Putamen (tissue), 1 donor: ENCODE measurements around the gene NHERF1.

ENCODE experiments used
- DNase-seq: peaks from one replicate; pipeline ENCODE4 v3.0.0-alpha.2; 2016; ENCODE audit warnings: low spot score

The NHERF1 gene

DNA sequence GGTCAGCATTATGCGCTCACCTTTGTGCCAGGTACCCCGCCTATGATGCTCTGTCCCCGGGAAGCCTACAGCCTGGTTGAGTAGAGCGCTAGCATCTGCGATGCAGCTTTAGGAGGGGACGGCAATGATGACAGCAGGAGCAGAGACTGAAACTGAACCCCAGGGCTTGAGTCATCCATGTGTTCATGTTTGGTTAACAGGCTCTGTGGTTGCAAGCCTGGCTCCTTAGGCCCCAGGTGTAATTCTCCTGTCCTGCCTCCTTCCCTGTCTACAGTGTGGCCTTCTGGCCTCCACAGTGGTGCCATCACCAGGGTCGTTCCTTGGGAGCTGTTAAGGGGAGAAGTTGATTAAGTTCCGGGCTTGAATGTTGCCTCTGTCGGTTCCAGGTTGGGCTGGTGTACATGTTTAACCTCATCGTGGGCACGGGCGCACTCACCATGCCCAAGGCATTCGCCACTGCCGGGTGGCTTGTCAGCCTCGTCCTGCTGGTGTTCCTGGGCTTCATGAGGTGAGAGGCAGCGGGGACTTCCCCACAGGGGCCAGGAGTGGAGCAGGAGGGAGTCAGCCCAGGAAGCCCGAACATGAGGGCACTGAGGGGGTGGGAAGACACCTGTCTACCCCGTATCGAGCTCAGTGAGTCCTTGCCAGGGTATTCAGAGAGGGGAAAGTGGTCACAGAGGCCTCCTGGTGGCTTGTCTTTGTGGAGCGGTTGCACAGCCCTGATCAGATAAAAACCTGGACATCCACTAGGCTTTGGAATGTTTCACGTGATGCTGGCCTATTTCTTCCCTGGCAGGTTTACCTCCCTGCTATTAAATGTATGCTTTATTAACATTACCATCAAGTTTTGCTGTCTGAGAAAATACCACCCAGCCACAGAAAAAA lies 36.9 kb downstream of the NHERF1 start:
- no peak for DNase-seq

DNA sequence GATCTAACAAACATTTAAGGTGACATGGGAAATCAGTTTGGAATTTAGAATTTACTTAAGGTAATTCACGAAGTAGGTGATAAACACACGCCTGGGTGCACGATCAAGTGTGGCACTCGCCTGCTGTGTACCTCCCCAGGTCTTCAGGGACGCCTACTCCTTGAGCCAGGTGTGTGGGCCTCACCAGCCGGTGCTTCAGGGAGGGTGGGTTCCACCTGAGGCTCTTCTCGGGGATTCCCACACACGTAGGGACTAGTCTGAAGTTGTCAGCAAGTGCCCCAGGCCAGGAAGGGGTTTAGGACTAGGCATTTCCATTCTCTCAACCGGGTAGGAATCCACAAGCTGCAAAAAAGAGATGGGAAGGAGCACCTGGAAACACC lies 37.5 kb downstream of the NHERF1 start:
- DNase-seq, result no peak

DNA sequence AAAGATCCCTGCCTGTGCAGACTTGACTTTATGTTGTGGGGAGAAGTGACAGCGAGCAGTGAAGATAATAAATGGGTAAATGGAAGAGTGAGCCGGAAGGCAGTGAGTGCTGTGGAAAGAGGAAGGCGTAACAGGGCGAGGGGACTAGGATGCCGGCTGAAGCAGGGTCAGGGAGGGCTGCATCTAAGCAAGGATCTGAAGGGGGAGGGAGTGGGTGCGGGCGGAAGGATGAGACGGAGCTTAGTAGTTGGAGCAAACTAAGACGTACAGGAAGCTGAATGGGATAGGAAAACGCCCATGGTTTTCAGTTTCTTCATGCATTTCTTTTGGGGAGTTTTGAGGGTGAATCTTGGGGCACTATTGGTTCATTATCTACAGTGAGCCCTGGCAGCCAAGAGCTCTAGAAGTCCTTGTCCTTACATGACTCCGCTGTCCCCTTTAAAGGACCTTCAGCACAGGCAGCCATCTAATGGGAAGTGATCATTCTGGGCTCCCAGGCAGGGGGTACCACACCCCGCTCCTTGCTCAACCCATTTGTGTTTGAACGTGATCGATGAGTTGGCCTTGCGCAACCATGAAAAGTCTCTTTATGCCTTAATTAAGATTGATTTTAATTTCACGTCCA lies 38.1 kb downstream of the NHERF1 start:
- DNase-seq, result no peak

DNA sequence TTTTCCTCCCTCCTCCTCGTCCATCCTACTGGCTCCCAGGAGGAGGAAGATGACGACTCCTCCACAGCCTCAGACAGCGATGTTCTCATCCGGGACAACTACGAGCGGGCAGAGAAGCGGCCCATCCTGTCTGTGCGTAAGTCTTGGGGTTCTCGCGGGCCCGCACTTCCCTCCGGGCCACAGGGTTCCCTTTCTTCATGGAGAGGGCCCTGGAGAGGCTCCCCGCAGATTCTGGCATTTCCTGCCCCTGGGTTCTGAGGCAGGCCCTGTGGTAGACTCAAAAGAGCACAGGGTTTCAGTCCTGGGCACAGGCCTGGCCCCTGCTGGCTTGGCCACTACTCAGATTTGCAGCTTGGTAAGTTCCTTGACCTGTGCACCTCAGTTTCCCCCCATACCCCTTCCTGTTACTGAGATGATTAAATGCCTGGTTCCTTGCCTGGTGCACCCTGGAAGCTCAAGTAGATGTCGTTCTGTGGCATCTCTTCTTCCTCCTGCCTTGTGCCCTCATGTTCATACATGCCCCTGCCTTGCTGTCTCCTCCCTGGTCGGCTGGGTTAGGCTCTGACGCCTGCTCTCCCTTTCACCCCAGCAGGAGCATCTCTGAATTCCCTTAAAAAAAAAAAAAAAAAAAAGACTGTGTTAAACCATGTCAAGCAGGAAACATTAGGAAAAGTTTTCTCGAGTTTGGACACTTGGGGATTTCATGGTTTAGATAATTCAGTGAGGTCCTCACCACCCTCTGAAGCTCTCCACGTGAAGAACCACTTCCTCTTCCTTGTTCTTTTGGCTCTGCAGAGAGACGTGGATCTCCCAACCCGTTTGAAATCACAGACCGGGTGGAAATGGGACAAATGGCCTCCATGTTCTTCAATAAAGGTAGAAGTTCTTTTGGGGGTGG lies 42.0 kb downstream of the NHERF1 start:
- no peak for DNase-seq

DNA sequence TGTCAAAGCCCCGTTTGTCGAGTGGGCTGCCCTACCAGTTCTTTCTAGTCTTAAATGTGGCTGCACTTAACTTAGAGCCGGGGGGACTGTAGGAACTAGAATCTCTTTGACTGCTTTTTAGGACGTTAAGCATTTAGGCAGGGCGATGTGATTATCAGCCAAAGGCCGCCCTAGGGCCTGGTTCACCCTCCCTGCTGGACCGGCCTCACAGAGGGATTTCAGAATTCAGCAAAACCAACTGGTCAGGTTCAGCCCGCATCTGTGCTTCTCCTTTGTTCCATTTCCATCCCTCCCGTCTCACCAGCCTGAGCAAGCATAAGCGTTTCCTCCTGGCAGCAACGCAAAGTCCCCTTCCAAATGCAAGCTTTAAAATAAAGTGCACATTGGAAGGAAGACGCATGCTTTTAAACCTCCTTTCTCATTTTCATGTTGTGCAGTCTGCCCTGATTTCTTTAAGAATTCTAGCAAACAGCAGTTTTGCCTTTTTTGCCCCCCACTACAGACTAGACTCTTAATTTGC lies 44.2 kb downstream of the NHERF1 start:
- no peak for DNase-seq

DNA sequence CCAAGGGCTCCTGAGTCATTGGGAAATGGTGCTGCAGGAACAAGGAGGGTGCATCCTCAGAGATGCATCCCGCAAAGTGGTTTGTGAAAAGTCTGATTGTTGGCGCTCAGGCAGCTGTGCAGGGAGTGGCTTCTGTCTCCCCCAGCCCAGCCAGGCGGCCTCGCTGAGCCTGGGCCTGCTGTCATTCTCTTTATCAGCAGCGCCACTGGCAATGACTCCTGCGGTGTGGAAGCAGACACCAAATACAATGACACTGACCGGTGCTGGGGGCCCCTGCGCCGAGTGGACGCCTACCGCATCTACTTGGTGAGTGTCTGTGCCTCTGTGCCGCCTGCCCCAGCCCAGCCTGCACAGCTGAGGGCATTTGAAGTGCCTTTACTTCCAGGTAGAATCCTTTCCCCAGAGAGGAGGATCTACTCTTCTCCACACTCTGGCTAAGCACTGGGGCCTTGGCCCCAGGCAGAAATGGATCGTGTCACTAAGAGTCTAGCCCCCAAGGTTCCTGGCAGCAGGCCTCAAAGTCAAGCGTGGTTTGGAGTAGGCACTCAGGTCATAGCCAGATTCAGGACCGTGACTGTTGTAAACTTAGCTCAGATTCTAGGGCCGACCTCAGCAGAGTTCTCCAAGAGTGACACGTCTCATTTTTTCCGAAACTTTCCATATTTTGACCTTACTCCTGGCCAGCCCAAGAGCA lies 47.0 kb downstream of the NHERF1 start:
- no peak for DNase-seq

DNA sequence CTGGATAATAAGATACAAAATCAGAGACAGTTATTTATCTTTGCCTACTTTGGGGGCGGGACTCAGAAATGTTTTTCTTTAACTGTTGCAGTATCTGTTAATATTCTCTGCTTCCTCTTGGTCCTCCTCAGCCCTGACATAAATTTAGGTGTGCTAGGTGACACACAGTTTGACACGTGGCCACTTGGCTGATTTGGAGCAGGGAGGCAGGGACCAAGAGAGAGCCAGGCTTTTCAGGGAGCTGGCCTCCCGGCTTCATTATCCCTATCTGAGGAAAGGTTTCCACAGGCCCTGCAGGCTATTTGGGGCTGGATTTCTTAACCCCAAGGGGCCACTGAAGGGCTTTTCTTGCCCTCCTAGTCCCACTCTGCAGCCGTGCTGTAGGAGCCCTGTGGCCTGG lies 47.8 kb downstream of the NHERF1 start:
- no peak for DNase-seq

DNA sequence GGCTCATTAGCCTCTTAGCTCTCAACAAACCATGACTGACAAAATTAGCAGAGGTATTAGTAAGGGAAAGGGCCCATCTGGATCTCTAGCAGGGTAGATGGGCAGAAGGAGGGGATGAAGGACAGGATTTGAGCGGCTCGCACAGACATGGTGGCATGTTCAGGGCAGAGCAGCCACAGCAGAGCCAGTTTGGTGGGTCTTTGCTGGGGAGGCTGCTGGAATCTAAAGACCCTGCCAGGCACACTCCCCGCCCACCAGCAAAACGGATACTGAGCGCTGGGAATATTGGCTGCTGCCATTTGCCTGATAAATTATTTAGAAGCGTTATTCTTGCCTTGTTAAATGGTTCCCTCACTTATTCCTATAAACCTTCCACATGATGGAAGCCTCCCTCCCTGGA lies 48.4 kb downstream of the NHERF1 start:
- DNase-seq, result no peak

DNA sequence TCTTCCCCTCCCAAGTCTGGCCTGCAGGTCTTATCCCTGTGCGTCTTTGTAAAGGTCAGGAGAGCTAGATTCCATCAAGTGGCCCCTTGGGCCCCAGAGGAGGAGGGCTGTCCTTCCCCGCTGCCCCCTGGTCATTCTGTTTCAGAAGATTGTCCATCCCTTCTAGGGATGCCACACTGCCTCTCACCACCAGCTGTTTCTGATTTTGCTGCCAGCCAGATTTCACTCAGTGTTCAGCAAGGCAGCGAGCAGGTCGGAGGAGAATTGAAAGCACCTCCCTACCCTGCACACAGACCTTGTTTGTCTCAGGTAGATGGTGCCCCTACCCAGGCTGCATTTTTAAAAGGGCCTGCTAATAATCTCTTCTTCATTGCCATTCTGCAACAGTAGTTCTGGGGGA lies 49.4 kb downstream of the NHERF1 start:
- DNase-seq, result no peak

DNA sequence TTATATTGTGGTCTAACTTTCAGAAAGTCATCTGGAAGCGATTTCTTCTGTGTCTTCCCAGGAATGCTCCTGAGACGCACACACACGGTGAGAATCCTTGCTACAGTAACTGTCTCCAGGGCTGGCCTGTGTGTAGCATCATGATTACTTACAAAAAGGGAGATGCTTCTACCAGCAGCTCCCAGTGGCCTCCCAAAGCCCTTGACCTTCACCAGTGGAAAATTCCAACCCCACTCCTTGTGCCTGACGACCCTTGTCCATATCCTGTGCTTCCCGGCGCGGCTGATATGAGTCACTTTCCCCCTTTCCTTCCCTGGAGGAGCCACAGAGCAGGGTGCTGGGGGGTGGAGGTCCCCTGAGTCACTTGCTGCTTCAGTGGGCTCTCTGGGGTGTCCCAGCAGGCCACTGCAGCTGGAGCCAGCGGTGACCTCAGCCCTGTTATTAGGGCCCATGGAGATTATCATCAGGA lies 49.8 kb downstream of the NHERF1 start:
- DNase-seq, result no peak

DNA sequence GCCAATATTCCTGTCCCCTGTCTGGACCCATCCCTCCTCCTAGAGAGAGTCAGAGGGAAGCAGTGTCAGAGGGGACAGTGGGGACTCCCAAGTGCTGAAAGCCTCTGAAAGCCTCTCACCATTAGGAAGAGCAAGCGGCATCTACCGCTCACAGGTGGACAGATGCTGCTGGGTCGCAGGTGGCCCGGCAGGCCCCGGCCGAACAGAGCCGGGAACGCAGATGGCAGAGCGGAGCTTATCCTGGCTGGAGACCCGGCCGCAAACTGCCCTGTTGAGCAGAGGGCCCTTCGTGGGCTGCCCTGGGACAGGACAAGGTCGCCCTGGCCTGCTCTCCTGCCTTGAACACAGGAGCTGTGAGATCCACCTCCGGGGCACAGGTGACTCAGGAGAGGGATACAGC lies 50.7 kb downstream of the NHERF1 start:
- DNase-seq, result no peak

DNA sequence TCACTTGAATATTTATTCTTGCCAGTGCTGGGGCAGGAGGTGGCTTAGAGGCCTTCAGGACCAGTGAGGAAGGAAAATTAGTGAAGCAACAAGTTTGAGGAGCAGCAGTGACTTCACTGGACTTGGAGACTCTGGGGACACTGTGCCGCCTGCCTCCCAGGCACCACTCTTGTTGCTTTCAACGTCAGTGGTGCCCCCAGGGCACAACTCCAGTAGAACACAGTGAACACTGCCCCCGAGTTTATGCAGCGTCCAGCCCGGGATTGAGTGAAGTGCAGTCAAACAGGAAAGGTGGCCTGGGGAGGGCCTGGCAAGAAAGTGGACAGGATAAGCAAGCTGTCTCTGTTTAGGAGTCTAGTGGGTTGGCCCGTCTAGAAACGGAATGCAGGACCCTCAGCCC lies 52.1 kb downstream of the NHERF1 start:
- no peak for DNase-seq

DNA sequence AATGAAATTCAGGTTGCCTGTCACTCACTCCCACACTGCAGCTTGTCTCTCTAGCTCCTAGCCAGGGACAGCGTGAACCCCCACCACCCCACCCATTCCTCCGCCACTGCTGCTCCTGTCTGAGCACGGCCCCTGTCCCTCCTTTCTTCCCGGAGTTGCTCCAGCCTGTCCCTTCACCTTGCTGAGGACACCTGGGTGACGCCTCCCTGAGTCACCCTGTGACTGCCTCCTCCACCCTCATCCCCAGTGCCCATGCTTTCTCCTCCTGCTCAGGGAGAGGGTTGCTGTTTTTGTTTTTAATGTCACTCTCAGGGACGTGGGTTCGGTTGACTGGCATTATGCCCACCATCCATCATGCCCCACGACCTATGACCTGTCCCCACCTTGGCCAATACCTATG lies 53.5 kb downstream of the NHERF1 start:
- DNase-seq, result no peak

DNA sequence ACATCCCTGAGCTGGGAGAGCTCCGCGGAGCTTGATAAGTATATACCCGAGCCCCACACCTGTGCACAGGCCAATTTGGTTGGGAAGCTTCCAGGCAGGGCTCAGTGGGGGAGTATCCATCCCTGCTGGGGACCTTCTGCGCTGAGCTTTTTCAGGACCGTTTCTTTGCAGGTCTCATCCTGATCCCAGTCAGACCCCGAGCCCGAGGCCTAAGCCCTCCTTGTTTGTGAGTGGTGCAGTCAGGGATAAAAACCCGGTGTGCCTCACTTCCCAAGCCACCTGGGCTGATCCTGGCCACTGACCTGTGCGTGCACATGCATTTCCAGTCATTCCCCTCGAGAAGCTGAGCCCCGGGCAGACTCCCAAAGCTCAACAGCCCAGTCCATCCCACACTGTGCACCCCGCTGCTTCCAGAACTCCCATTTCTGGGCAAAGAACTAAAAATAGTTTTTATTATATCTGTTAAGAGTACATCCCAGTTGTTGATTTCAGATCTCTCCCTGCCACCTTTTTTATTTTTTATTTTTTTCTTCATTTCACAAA lies 55.0 kb downstream of the NHERF1 start:
- DNase-seq, result no peak

DNA sequence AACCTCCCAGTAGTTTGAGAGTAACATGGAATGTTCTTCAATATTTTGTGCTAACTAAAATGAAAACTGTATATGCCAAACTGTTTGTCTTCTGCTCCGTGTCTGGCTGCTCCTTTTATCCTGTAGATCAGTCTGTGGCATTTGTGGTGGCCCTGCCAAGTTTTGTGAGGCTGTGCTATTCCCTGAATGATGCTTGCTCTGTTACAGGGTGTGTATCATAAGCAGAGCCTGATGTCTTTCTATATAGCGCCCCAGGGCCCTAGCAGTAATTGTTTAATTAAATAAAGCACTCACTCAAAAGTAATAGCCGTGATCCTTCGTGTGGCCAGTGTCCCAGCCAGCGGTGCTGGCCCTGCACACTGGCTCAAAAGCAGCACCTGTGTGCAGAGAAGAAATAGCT lies 55.5 kb downstream of the NHERF1 start:
- DNase-seq, result no peak

DNA sequence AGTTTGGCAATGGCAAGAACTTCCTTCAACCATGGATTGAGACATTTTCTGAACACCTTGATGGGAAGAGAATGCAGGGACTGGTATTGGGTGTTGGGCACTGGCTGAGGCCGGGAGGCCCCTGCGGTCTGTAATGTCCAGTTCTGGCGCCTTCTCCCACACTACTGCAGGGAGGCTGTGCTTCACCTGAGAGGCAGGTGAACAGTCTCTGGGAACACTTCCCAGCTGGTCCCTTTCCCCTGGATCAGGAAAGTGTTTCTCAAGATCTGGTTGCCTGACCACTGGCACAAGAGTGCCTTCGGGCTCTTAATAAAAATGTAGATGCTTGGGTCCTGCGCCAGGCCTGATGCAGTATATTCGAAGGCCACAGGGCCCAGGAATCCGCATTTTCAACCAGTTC lies 56.3 kb downstream of the NHERF1 start:
- DNase-seq, result no peak

DNA sequence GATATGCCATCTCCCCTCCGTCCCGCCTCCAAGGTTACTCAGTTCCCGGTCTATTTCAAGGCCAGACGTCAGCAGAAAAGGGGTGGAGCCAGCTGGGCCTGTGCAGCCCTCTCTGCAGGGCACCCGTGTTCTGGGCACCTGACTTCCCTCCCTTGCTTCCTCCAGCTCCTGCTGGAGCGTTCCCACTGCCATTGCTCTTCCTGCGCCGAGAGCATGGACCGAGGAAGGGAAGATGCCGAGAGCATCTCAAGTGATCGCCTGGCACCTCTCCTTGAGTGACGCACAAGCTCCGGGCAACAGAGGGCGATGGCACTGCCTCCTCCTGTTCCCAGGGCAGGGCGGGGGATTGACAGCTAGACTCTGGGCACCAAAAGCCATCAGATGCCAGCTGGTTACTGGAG lies 57.2 kb downstream of the NHERF1 start:
- DNase-seq, result no peak

DNA sequence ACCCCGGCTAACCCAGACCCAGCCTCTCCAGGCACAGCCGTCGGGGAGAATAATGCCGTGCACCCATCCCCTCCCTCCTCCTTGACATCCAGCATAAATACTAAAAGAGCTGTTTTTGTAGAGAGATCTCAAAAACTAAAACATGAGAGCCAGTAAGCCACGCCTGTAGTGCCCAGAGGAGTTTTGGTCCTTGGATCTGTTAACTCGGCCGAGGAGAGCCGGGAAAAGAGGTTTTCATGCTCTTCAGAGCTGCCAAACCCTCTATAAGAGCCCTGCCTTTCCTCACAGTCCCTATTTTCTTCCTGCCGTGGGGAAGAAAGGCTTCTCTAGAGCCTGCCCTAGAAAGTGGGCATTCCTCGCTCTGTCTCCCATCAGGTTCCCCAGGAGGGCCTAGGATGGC lies 57.9 kb downstream of the NHERF1 start:
- DNase-seq, result no peak

DNA sequence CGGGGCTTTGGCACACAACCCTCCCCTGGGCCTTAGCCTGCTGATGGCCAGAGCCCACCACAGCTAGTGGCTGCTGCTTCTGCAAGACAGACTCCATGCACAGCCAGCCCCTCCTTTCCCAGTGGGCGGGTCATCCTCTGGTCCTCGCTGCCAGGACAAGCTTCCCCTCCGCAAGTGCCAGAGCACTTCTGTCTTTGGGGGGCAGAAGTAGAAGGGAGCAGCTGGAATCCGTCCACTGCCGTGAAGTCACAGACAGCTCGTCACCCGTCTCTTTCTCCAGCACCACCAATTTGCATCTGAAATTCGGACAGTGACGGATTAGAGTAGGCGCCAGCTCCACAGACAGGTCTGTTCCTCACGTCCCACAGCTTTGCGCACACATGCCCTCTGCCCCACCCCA lies 59.0 kb downstream of the NHERF1 start:
- DNase-seq, result no peak

DNA sequence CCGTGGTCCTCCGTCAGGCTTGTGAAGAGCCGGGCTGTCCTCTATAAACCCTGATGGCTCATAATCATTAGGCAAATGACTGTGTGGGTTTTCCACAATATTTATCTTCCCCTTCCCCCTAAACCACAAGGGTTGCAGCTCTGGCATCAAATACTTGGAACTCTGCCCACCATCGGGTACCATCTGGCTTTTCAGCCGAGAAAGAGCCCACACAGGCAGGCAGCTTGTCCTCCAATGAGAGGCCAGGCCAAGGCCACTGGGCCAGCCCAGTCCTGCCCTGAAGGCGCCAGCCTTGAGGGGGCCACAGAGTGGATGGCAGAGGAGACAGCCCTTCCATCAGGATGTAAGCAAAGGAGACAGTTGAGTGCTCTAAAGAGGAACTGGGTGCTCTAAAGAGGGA lies 59.5 kb downstream of the NHERF1 start:
- no peak for DNase-seq

DNA sequence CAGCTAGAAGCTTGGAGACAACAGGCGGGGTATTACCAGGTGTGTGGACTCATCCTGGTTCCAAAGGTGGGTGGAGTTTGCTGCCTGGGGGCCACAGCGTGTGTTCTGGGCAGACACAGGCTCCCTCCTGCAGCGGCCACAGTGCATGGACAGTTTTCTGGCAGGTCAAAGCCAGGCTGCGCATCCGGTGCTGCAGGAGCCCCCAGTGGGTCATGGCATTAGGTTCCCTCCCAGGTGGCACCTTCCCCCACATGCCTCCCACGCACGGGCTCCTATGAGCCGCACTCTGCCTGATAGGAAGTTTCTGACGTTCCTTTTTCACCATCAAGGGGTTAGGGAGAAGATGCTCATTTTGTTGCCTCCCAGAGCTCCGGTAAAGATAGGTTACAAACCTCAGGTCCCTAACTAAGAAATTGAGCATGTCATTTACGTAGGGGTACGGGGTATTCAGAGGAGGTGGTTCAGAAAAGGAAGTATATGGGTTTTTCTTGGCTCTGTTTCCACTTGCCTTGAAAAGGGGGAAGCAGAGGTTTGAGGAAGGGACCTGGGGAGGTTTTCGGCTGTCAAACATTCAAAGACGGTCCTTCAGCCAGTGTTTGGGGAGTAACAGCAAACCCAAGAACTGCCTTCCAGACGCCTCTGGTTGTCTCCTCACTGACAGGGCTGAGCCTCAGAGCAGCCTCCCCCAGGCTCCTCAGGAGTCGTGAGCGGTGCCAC lies 60.4 kb downstream of the NHERF1 start:
- no peak for DNase-seq
